K562 (cell line): ENCODE data around the gene MYBPHL. TPM values are rescaled to one million over a fixed set of nuclear protein-coding genes. Genes with fewer than 3 reads are reported as not detected.

Experiments used
- AFF1 ChIP-seq, 2 experiments: fragments of 450-650 bp; IDR thresholded peaks; 2 replicates each; pipeline ENCODE4 v1.6.1; 2018; ENCODE audit warnings: mild to moderate bottlenecking in 2 of 2, low read depth in 1 of 2; ENCODE audit not compliant: partially characterized antibody in 2 of 2
- ARID2 ChIP-seq: fragments of 450-650 bp; IDR thresholded peaks from 2 replicates; pipeline ENCODE4 v1.6.1; 2017; ENCODE audit warnings: antibody characterized with exemption, mild to moderate bottlenecking
- CTCFL ChIP-seq: IDR thresholded peaks from 2 replicates; pipeline ENCODE4 v1.6.1; 2011; ENCODE audit warnings: borderline replicate concordance, low read depth, mild to moderate bottlenecking, moderate library complexity, low read length; ENCODE audit not compliant: insufficient read depth, poor library complexity, severe bottlenecking
- ELF1 ChIP-seq: fragments of 200-800 bp; sonication (Bioruptor generic); IDR thresholded peaks from 2 replicates; pipeline ENCODE4 v1.6.1; 2016; ENCODE audit warnings: missing genetic modification characterization, missing compliant biosample characterization
- FOXK1 ChIP-seq: sonication (generic); formaldehyde crosslinking; IDR thresholded peaks from 2 replicates; pipeline ENCODE4 v1.8.0; 2022; ENCODE audit warnings: missing genetic modification reagents, mild to moderate bottlenecking, borderline replicate concordance
- HNRNPH1 ChIP-seq: fragments of 200-400 bp; formaldehyde crosslinking; optimal IDR thresholded peaks from 2 replicates; pipeline ENCODE3; 2017; ENCODE audit warnings: low read depth, mild to moderate bottlenecking, low read length, moderate library complexity
- HNRNPUL1 ChIP-seq: fragments of 200-400 bp; formaldehyde crosslinking; IDR thresholded peaks from 2 replicates; pipeline ENCODE4 v1.6.1; 2017; ENCODE audit warnings: low read length
- MIER1 ChIP-seq: fragments of 450-650 bp; IDR thresholded peaks from 2 replicates; pipeline ENCODE4 v1.6.1; 2016; ENCODE audit warnings: antibody characterized with exemption, mild to moderate bottlenecking, low read depth
- MYC ChIP-seq, 2 experiments: fragments of 250-450 bp in 1 of 2; sonication (Bioruptor Pico) in 1 of 2; IDR thresholded peaks; 2 replicates each; pipeline versions ENCODE4 v1.5.1 to v1.6.1; 2012 to 2021; ENCODE audit warnings: low read depth in 2 of 2, borderline replicate concordance in 1 of 2, improper control_type of control experiment in 1 of 2, low read length in 1 of 2, mild to moderate bottlenecking in 1 of 2, moderate library complexity in 1 of 2
- NEUROD1 ChIP-seq: fragments of 150-350 bp; IDR thresholded peaks from 2 replicates; pipeline ENCODE4 v1.6.1; 2014; ENCODE audit warnings: borderline replicate concordance, low read length, low read depth; ENCODE audit not compliant: partially characterized antibody
- PPARD ChIP-seq: fragments of 250-450 bp; sonication (Bioruptor Pico); IDR thresholded peaks from 2 replicates; pipeline ENCODE4 v1.8.0; 2022; ENCODE audit warnings: inconsistent platforms, mild to moderate bottlenecking, moderate library complexity
- PURB ChIP-seq: sonication (generic); formaldehyde crosslinking; IDR thresholded peaks from 2 replicates; pipeline ENCODE4 v1.9.0; 2021; ENCODE audit warnings: low read depth, mild to moderate bottlenecking, missing genetic modification reagents
- STAT5A ChIP-seq: IDR thresholded peaks from 2 replicates; pipeline ENCODE4 v1.6.1; 2012; ENCODE audit warnings: low read length, inconsistent platforms, borderline replicate concordance
- TBL1XR1 ChIP-seq, 2 experiments: IDR thresholded peaks; 2 replicates each; pipeline ENCODE4 v1.6.1; 2012; ENCODE audit warnings: improper control_type of control experiment in 2 of 2, low read length in 2 of 2, mild to moderate bottlenecking in 1 of 2
- TCF7L2 ChIP-seq: fragments of 150-350 bp; IDR thresholded peaks from 2 replicates; pipeline ENCODE4 v1.6.1; 2016; ENCODE audit warnings: low read depth, mild to moderate bottlenecking, low read length, moderate library complexity
- ZNF124 ChIP-seq: sonication (generic); formaldehyde crosslinking; IDR thresholded peaks from 2 replicates; pipeline ENCODE4 v1.8.1; 2022; ENCODE audit warnings: missing genetic modification reagents
- ZNF507 ChIP-seq: conservative IDR thresholded peaks from 2 replicates; pipeline ENCODE4 v1.6.1; 2017; ENCODE audit warnings: missing genetic modification characterization, missing compliant biosample characterization
- ZNF695 ChIP-seq: fragments of 450-650 bp; formaldehyde crosslinking; IDR thresholded peaks from 2 replicates; pipeline ENCODE4 v1.4.0; 2020; ENCODE audit warnings: mild to moderate bottlenecking, moderate library complexity
- ZNF717 ChIP-seq: fragments of 250-450 bp; sonication (Bioruptor Pico); IDR thresholded peaks from 2 replicates; pipeline ENCODE4 v1.5.0; 2021
- polyA plus RNA-seq, 8 experiments: library from polyadenylated mRNA; depleted of rRNA in 4 of 8; stranded (reverse) in 5 of 8; unstranded in 3 of 8; fragments of >200 nt; fragmentation: Nextera tagmentation in 2 of 8; fragmentation: Illumina TruSeq in 1 of 8; extraction: Ambion mirVana in 2 of 8; extraction: Trizol in 1 of 8; gene quantifications; 2 replicates each; pipeline versions ENCODE4 v1.2.1 to v1.2.3, GENCODE V29; 2011 to 2014; ENCODE audit warnings: inconsistent platforms in 1 of 8, missing spikeins in 1 of 8
- total RNA-seq, 7 experiments: library from RNA; depleted of rRNA in 6 of 7; stranded (reverse); fragments of >200 nt in 6 of 7; fragmentation: Illumina TruSeq in 2 of 7; extraction: Trizol in 2 of 7; gene quantifications; 2 replicates each; pipeline versions ENCODE4 v1.2.1 to v1.2.3, GENCODE V29; 2011 to 2021; ENCODE audit warnings: low replicate concordance in 1 of 7
- TF ChIP-seq, protein P1 (sequence below): sonication (generic); formaldehyde crosslinking; IDR thresholded peaks from 2 replicates; pipeline ENCODE4 v1.8.0; 2022; ENCODE audit warnings: mild to moderate bottlenecking, missing genetic modification reagents
- TF ChIP-seq, protein P2 (sequence below): fragments of 250-450 bp; sonication (Bioruptor Pico); IDR thresholded peaks from 2 replicates; pipeline ENCODE4 v1.8.0; 2021; ENCODE audit warnings: moderate library complexity, mild to moderate bottlenecking, inconsistent platforms

Gene MYBPHL
- total and polyA plus RNA-seq, 9 of the 15 experiments (the other 6 are each of a cell fraction or from before 2014, with no cell fraction given), result 0.20 to 1.9 (median 0.33) TPM

GRCh38 chr1:109307274-109308021 is 637 bp upstream of the MYBPHL start (continued):
- TF ChIP-seq, protein P1, sequence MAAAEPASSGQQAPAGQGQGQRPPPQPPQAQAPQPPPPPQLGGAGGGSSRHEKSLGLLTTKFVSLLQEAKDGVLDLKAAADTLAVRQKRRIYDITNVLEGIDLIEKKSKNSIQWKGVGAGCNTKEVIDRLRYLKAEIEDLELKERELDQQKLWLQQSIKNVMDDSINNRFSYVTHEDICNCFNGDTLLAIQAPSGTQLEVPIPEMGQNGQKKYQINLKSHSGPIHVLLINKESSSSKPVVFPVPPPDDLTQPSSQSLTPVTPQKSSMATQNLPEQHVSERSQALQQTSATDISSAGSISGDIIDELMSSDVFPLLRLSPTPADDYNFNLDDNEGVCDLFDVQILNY, result peak; percentile 60; the same call in 1 of the 2 replicates
- no peak for TF ChIP-seq MIER1
- TF ChIP-seq, protein P2, sequence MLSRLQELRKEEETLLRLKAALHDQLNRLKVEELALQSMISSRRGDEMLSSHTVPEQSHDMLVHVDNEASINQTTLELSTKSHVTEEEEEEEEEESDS, result no peak
- TF ChIP-seq PPARD (CRISPR knock-in tag), result no peak
- TF ChIP-seq FOXK1 (CRISPR knock-in tag), result no peak
- no peak for TF ChIP-seq MYC (IDR thresholded peaks at IDR 0.05; ENCODE audit: low read depth, low read length)
- no peak for TF ChIP-seq MYC (CRISPR knock-in tag; IDR thresholded peaks at IDR 0.05; ENCODE audit: borderline replicate concordance, low read depth)
- no peak for TF ChIP-seq ZNF695
- TF ChIP-seq CTCFL, result no peak
- TF ChIP-seq TCF7L2, result no peak
- peak; percentile 63 for TF ChIP-seq STAT5A
- no peak for TF ChIP-seq ZNF124 (CRISPR knock-in tag)
- no peak for TF ChIP-seq HNRNPH1
- TF ChIP-seq TBL1XR1 (IDR thresholded peaks at IDR 0.05; ENCODE audit: low read length in 2 of 2), result peak; percentile 9 to 82; a peak in 1 of 4 replicates
- no peak for TF ChIP-seq PURB (CRISPR knock-in tag)
- no peak for TF ChIP-seq ELF1 (tag)
- TF ChIP-seq ARID2, result no peak
- TF ChIP-seq ZNF507 (tag), result no peak
- TF ChIP-seq HNRNPUL1, result 0 out of 2 replicates have a peak, but pooled peaks have one; percentile 51
- no peak for TF ChIP-seq AFF1 (IDR thresholded peaks at IDR 0.05; ENCODE audit: low read depth in 1 of 2, partially characterized antibody in 2 of 2)
- no peak for TF ChIP-seq ZNF717
- TF ChIP-seq NEUROD1, result peak; percentile 37
